ENCODE measurements around the gene OR1K1.

GRCh38 chr9:122808141-122808540 lies 8.2 kb downstream of the OR1K1 start:
- TF ChIP-seq CTCF (IDR thresholded peaks at IDR 0.05 in 8 of 11, conservative IDR thresholded peaks at IDR 0.05 in 3 of 11) (no peak), POLR2A (IDR thresholded peaks at IDR 0.05) (no peak)
